ENCODE results near the gene CEP120.

Gene CEP120

GRCh38 chr5:123300266-123300665 is 122.9 kb downstream of the CEP120 start:
- peaks cover 4% of the 10 kb centered on the region for H3K9me3 ChIP-seq (ENCODE audit: control insufficient read depth, low read length)
- no peak overlapping the region for H3K27ac ChIP-seq (ENCODE audit: low read depth, low read length, severe bottlenecking)
- no peaks in the 10 kb centered on the region for H3K4me1 ChIP-seq (ENCODE audit: control insufficient read depth, insufficient read depth, low read length, poor library complexity, severe bottlenecking)
- H3K36me3 ChIP-seq (ENCODE audit: control insufficient read depth, insufficient read depth, low read length): no peaks in the 10 kb centered on the region
- H3K4me3 ChIP-seq (ENCODE audit: extremely low read depth, insufficient read depth, low read length, poor library complexity, severe bottlenecking): no peak overlapping the region
- WGBS, 2 experiments (ENCODE audit: insufficient coverage in 2 of 2): 80% methylated on average over 1 of the region's 4 CpGs; no CpG with 5 or more reads in 1 of the 2 experiments

- H3K4me3 ChIP-seq (ENCODE audit: extremely low read depth, insufficient read depth, low read length, poor library complexity, severe bottlenecking): no peak overlapping the region
- H3K9me3 ChIP-seq (ENCODE audit: control insufficient read depth, low read length): peaks cover 4% of the 10 kb centered on the region
- 83% methylated on average over 1 of the region's 1 CpG; no CpG with 5 or more reads in 1 of the 2 experiments for WGBS, 2 experiments (ENCODE audit: insufficient coverage in 2 of 2)
- H3K4me1 ChIP-seq (ENCODE audit: control insufficient read depth, insufficient read depth, low read length, poor library complexity, severe bottlenecking): no peaks in the 10 kb centered on the region
- no peaks in the 10 kb centered on the region for H3K36me3 ChIP-seq (ENCODE audit: control insufficient read depth, insufficient read depth, low read length)
- no peak overlapping the region for H3K27ac ChIP-seq (ENCODE audit: low read depth, low read length, severe bottlenecking)
Measured at GRCh38 chr5:123299136-123299535, 124.1 kb downstream of the CEP120 start.

- Histone ChIP-seq H3K4me1 (ENCODE audit: control insufficient read depth, insufficient read depth, low read length, poor library complexity, severe bottlenecking) (no peaks in the 10 kb centered on the region), H3K9me3 (ENCODE audit: control insufficient read depth, low read length) (peaks cover 4% of the 10 kb centered on the region), H3K36me3 (ENCODE audit: control insufficient read depth, insufficient read depth, low read length) (no peaks in the 10 kb centered on the region), H3K27ac (ENCODE audit: low read depth, low read length, severe bottlenecking) (no peak overlapping the region), H3K4me3 (ENCODE audit: extremely low read depth, insufficient read depth, low read length, poor library complexity, severe bottlenecking) (no peak overlapping the region)
- 89 to 100% methylated on average over 1 of the region's 2 CpGs for WGBS, 2 experiments (ENCODE audit: insufficient coverage in 2 of 2)
Measured at GRCh38 chr5:123298335-123299030, 124.7 kb downstream of the CEP120 start.

GRCh38 chr5:123297866-123298265 is 125.3 kb downstream of the CEP120 start:
- H3K9me3 ChIP-seq (ENCODE audit: control insufficient read depth, low read length): peaks cover 4% of the 10 kb centered on the region
- no peak overlapping the region for H3K27ac ChIP-seq (ENCODE audit: low read depth, low read length, severe bottlenecking)
- WGBS, 2 experiments (ENCODE audit: insufficient coverage in 2 of 2): 100% methylated on average over 1 of the region's 1 CpG
- no peaks in the 10 kb centered on the region for H3K36me3 ChIP-seq (ENCODE audit: control insufficient read depth, insufficient read depth, low read length)
- no peaks in the 10 kb centered on the region for H3K4me1 ChIP-seq (ENCODE audit: control insufficient read depth, insufficient read depth, low read length, poor library complexity, severe bottlenecking)
- H3K4me3 ChIP-seq (ENCODE audit: extremely low read depth, insufficient read depth, low read length, poor library complexity, severe bottlenecking): no peak overlapping the region

- no CpG with 5 or more reads among the region's 2 CpGs for WGBS, 2 experiments (ENCODE audit: insufficient coverage in 2 of 2)
- no peak overlapping the region for H3K4me3 ChIP-seq (ENCODE audit: extremely low read depth, insufficient read depth, low read length, poor library complexity, severe bottlenecking)
- H3K27ac ChIP-seq (ENCODE audit: low read depth, low read length, severe bottlenecking): no peak overlapping the region
- peaks cover 4% of the 10 kb centered on the region for H3K9me3 ChIP-seq (ENCODE audit: control insufficient read depth, low read length)
- H3K36me3 ChIP-seq (ENCODE audit: control insufficient read depth, insufficient read depth, low read length): no peaks in the 10 kb centered on the region
- no peaks in the 10 kb centered on the region for H3K4me1 ChIP-seq (ENCODE audit: control insufficient read depth, insufficient read depth, low read length, poor library complexity, severe bottlenecking)
Measured at GRCh38 chr5:123297198-123297831, 125.9 kb downstream of the CEP120 start.

All from mesodermal cell (in vitro differentiated cells).